NCI-H524 (cell line): ENCODE measurements around the gene AKAP10.
A peak's percentile ranks its signal among the peaks of the same experiment; 100 is the strongest.
"Not testable (repeated sequence)": the region's sequence is repeated elsewhere in the genome, so short reads cannot be mapped to it uniquely, and the experiment has no call there.

Source experiments
- DNase-seq, 2 experiments: peaks; one replicate each; lab custom pipeline; 2025; lab: John Stamatoyannopoulos, UW

Gene AKAP10

GRCh38 chr17:19977293-19978208 lies at the start of gene AKAP10:
Gene AKAP10 (minus strand): TSS chr17:19977828. CDS start chr17:19977679, 149 bp downstream.
- DNase-seq: peak; percentile 90 to 93

GRCh38 chr17:20026960-20027359 lies 49.3 kb upstream of the AKAP10 start:
- no peak for DNase-seq

GRCh38 chr17:20022701-20023100 lies 45.1 kb upstream of the AKAP10 start:
- no peak for DNase-seq

- not testable (repeated sequence) for DNase-seq
Observed at GRCh38 chr17:20016475-20016992, 38.9 kb upstream of the AKAP10 start.

GRCh38 chr17:20012017-20012536 lies 34.4 kb upstream of the AKAP10 start:
- no peak for DNase-seq

GRCh38 chr17:20010936-20011335 lies 33.3 kb upstream of the AKAP10 start:
- no peak for DNase-seq

- DNase-seq: peak; percentile 39 to 79
Observed at GRCh38 chr17:20010099-20010863, 32.7 kb upstream of the AKAP10 start.

GRCh38 chr17:20009302-20010098 lies 31.9 kb upstream of the AKAP10 start, which contains the start of gene SPECC1:
Gene SPECC1 (plus strand): TSS chr17:20009359. CDS start chr17:20096652, 87,293 bp downstream.
- peak; percentile 85 to 91 for DNase-seq

- no peak for DNase-seq
Observed at GRCh38 chr17:20009052-20009301, 31.3 kb upstream of the AKAP10 start.

- peak in 1 of 2 experiments; percentile 50 for DNase-seq
Observed at GRCh38 chr17:20008242-20009051, 30.8 kb upstream of the AKAP10 start.

GRCh38 chr17:19996502-19996901 lies 18.9 kb upstream of the AKAP10 start:
- peak; percentile 69 to 79 for DNase-seq

GRCh38 chr17:19996086-19996485 lies 18.5 kb upstream of the AKAP10 start:
- DNase-seq: peak; percentile 85 to 92

- DNase-seq: peak; percentile 91 to 96
Observed at GRCh38 chr17:19992803-19993713, 15.4 kb upstream of the AKAP10 start.

GRCh38 chr17:19991252-19991885 lies 13.7 kb upstream of the AKAP10 start:
- no peak for DNase-seq

- DNase-seq: no peak
Observed at GRCh38 chr17:19987897-19988296, 10.3 kb upstream of the AKAP10 start.

- no peak for DNase-seq
Observed at GRCh38 chr17:19986941-19987861, 9.6 kb upstream of the AKAP10 start.

GRCh38 chr17:19979917-19980770 lies 2.5 kb upstream of the AKAP10 start:
- DNase-seq: peak; percentile 93 to 94
